ENCODE results near the gene NEGR1.
"Not testable (repeated sequence)": the region's sequence is repeated elsewhere in the genome, so short reads cannot be mapped to it uniquely, and the experiment has no call there.

Gene NEGR1

GRCh38 chr1:71956613-71957285 lies 325.6 kb downstream of the NEGR1 start:
- in situ Hi-C loops (cut with MboI; ENCODE audit: low sequenced_read_pairs) = no loop called here

DNA sequence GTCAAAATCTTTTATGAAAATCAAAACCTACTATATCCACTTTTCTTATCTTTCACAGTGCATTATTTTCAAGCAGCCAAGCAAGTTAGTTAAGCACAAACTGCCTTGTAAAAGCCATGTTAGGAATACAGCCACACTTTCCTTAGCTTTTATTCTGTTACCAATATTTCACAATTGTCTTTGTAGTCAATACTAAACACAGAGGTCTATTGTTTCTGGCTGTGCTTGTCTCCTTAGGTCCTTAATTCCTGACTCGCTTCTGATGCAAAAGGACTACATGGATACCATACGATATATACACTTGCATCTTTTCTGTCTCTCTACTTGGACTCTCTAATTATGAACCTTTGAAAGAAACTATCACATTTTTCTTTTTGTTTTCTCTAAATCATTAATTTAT lies 331.8 kb downstream of the NEGR1 start:
- in situ Hi-C loops (cut with MboI; ENCODE audit: low sequenced_read_pairs) = no loop called here

DNA sequence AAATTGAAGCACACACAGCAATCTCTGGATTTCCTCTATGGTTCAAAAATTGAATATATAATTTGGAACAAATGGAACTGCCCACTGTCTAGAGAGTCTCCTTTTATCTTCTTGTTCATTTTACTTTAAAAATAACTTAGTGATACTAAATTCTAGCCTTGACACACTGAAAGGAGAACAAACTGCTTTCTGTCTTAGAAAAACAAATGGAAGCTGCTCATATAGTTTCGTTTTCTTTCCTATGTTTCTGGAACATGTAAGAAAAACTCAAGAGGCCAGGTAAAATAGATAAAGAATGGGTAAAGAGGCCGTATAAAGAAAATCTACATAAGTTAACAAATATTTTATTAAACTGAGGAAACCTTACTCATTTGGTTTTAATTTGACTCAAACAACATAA lies 332.7 kb downstream of the NEGR1 start:
- in situ Hi-C loops (cut with MboI; ENCODE audit: low sequenced_read_pairs) = no loop called here

DNA sequence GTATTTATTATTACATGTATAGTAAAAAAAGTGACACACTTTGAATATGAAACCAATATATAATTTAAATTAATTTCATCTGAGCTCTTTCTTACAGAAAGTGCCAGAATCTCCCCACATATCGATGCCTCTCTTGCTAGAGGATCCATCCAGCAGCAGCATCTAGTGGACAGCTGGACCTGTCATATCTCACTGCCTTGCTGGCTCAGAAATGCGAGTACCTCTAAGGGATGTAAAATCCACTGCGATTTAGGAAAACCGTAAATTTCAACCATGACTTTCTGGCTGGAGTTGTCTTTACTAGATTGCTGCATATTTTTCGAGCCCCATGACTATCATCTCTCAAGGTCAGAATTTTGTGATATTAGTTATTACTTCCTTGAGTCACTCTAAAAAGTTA lies 333.8 kb downstream of the NEGR1 start:
- in situ Hi-C loops (cut with MboI; ENCODE audit: low sequenced_read_pairs) = no loop called here

- in situ Hi-C loops (cut with MboI; ENCODE audit: low sequenced_read_pairs) = no loop called here
Observed at GRCh38 chr1:71944006-71944405, 338.3 kb downstream of the NEGR1 start.

- in situ Hi-C loops (cut with MboI; ENCODE audit: low sequenced_read_pairs) = no loop called here
Observed at GRCh38 chr1:71940261-71940660, 342.1 kb downstream of the NEGR1 start.

GRCh38 chr1:71930511-71930910 lies 351.8 kb downstream of the NEGR1 start:
- in situ Hi-C loops (cut with MboI; ENCODE audit: low sequenced_read_pairs) = no loop called here

- in situ Hi-C loops (cut with MboI; ENCODE audit: low sequenced_read_pairs) = no loop called here
Observed at GRCh38 chr1:71921935-71922559, 360.3 kb downstream of the NEGR1 start.

- in situ Hi-C loops (cut with MboI; ENCODE audit: low sequenced_read_pairs) = no loop called here
Observed at GRCh38 chr1:71921204-71921603, 361.1 kb downstream of the NEGR1 start.

GRCh38 chr1:71920556-71920955 lies 361.8 kb downstream of the NEGR1 start:
- in situ Hi-C loops (cut with MboI; ENCODE audit: low sequenced_read_pairs) = no loop called here

- in situ Hi-C loops (cut with MboI; ENCODE audit: low sequenced_read_pairs) = no loop called here
Observed at GRCh38 chr1:71919811-71920509, 362.4 kb downstream of the NEGR1 start.

DNA sequence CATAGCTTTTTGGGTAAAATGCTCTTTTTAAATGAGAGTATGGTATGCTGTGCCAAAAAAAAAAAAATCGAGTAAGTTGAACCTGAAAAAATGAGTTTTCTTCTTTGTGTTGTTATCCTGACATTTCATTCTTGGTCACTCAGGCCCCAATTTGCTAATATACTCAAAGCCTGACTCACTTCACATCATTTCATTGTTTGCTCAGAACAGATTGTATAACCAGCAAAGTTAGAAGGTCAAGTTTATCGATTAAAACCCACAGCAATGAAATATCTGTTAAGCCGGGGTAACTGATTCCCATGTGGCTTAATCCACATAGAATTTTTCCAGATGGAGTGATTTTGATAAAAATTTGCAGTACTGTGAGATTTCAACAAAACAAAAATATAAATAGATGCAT lies 363.7 kb downstream of the NEGR1 start:
- in situ Hi-C loops (cut with MboI; ENCODE audit: low sequenced_read_pairs) = no loop called here

- in situ Hi-C loops (cut with MboI; ENCODE audit: low sequenced_read_pairs) = no loop called here
Observed at GRCh38 chr1:71916894-71917293, 365.4 kb downstream of the NEGR1 start.

GRCh38 chr1:71914626-71915025 lies 367.7 kb downstream of the NEGR1 start:
- in situ Hi-C loops (cut with MboI; ENCODE audit: low sequenced_read_pairs) = no loop called here

- in situ Hi-C loops (cut with MboI; ENCODE audit: low sequenced_read_pairs) = no loop called here
Observed at GRCh38 chr1:71908871-71909390, 373.4 kb downstream of the NEGR1 start.

DNA sequence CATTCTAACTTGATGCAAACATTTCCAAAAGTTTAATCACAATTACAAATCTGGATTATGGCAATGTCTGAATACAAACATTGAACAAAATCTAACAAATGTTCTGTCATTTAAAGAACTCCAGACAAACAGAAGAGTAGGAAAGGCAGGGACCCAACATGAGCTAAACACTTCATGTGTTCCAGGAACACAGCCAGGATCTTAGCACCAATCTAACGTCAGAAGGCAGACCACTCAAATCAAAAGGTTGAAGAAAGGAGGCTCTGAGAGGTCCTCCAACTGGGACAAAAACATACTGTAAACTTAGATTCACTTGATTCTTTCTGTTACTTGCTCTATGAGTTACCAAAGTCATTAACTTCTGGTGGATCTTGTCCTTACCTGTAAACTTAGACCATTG lies 374.0 kb downstream of the NEGR1 start:
- in situ Hi-C loops (cut with MboI; ENCODE audit: low sequenced_read_pairs) = no loop called here

GRCh38 chr1:71899881-71900280 lies 382.5 kb downstream of the NEGR1 start:
- in situ Hi-C loops (cut with MboI; ENCODE audit: low sequenced_read_pairs) = no loop called here

DNA sequence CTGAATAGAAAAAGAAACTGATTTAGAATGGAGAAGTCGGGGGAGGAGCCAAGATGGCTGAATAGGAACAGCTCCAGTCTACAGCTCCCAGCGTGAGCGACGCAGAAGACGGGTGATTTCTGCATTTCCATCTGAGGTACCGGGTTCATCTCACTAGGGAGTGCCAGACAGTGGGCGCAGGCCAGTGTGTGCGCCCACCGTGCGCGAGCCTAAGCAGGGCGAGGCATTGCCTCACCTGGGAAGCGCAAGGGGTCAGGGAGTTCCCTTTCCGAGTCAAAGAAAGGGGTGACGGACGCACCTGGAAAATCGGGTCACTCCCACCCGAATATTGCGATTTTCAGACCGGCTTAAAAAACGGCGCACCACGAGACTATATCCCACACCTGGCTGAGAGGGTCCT lies 394.2 kb downstream of the NEGR1 start:
- in situ Hi-C loops (cut with MboI; ENCODE audit: low sequenced_read_pairs) = not testable (repeated sequence)

DNA sequence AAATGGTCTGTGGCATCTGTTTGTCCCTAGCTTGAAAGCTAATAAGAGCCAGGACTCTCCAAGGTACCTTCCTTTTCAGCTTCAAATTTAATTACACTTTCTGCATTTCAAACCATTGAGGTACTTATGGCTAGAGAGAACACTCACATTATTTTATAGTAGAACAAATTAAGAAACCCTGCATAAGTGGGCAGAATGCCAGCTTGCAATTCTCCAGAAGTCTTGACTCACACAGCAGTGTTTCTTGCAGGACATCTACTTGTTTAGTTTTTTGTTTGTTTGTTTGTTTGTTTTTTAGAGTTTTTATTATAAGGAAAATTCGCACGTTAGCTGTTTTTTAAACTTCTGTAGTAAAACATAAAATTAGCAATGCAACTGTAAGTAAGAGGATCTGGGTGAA lies 397.2 kb downstream of the NEGR1 start:
- in situ Hi-C loops (cut with MboI; ENCODE audit: low sequenced_read_pairs) = no loop called here

DNA sequence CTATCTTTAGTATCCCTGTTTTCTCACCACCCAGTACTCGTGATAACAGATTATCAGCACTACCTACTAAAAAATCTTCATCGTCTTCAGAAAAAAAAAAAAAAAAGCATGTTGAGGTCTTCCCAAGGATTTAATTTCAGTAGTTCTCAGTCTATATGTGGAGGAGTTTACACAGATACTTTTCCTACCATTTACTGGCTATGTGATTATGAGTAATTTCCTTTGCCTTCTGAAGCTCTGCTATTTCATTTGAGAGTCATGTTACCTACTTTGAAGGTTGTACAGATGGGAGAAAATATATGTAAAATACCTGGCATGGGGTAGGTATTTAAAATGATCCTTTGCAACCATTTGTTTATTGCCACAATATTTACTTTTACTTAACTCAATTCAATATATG lies 399.7 kb downstream of the NEGR1 start:
- in situ Hi-C loops (cut with MboI; ENCODE audit: low sequenced_read_pairs) = no loop called here

- in situ Hi-C loops (cut with MboI; ENCODE audit: low sequenced_read_pairs) = no loop called here
Observed at GRCh38 chr1:71882226-71882625, 400.1 kb downstream of the NEGR1 start.

GRCh38 chr1:71881611-71882010 lies 400.7 kb downstream of the NEGR1 start:
- in situ Hi-C loops (cut with MboI; ENCODE audit: low sequenced_read_pairs) = no loop called here
